Pancreas (tissue), 10 donors: ENCODE results near the gene SLC6A19. TPM values are rescaled to one million over a fixed set of nuclear protein-coding genes. Genes with fewer than 3 reads are reported as not detected.

Experiments used
- ATAC-seq, 4 donors: fragments of 200-7000 bp; cut with Tn5 transposase; one replicate each; pipeline versions ENCODE4 v1.8.0 to v1.9.1; 2020; ENCODE audit warnings: mild to moderate bottlenecking in 4 of 4, moderate library complexity in 4 of 4
- DNase-seq, 6 donors: peaks; one replicate each; pipeline ENCODE4 v3.0.0-alpha.2; 2020
- FAIRE-seq: peaks from 2 replicates; lab custom pipeline; 2012; peaks lifted over from hg19 to GRCh38; lab: Jason Lieb, UNC
- H3K27ac ChIP-seq, 4 donors: fragments of 200-600 bp; sonication (generic); 1 replicate in 3 of 4; 2 replicates in 1 of 4; pipeline versions ENCODE4 v1.5.0 to v1.8.0; 2020
- H3K27me3 ChIP-seq, 4 donors: fragments of 200-600 bp; one replicate each; pipeline ENCODE4 v1.8.0; 2021
- H3K36me3 ChIP-seq, 3 donors: fragments of 200-600 bp; sonication (generic) in 1 of 3; one replicate each; pipeline versions ENCODE4 v1.5.0 to v1.8.0; 2020 to 2021
- H3K4me1 ChIP-seq, 3 donors: fragments of 200-600 bp; one replicate each; pipeline ENCODE4 v1.8.0; 2021
- H3K4me3 ChIP-seq, 4 donors: fragments of 200-600 bp; sonication (generic) in 2 of 4; one replicate each; pipeline versions ENCODE4 v1.5.0 to v1.8.0; 2020 to 2021
- H3K9me3 ChIP-seq, 4 donors: fragments of 200-600 bp; one replicate each; pipeline ENCODE4 v1.8.0; 2021
- WGBS, 2 donors: extraction: QIAGEN DNeasy Blood & Tissue Kit; methylation state at CpG; one replicate each; pipeline ENCODE4 v1.1.7; 2013; 5-methylcytosine and 5-hydroxymethylcytosine counted together
- intact Hi-C, 3 donors: fragments of 100-400 bp; cut with DNase I; formaldehyde crosslinking; loops; one replicate each; pipeline versions ENCODE4 v1.11.1 to v1.14.2; 2022
- polyA plus RNA-seq, 2 donors: library from polyadenylated mRNA; stranded (reverse); fragments of 200-250 nt; gene quantifications; one replicate each; pipeline ENCODE4 v1.2.3, GENCODE V29; 2013
- total RNA-seq, 6 donors: library from RNA; stranded (reverse); fragmentation: NEBNext Ultra II Directional in 4 of 6; extraction: Animal tissue kit (Norgen Biotek cat#: 25700) in 4 of 6; gene quantifications; one replicate each; pipeline versions ENCODE4 v1.2.1 to v1.2.4, GENCODE V29; 2021 to 2023
- TF ChIP-seq, protein P1 (sequence below), 4 donors: fragments of 200-600 bp; sonication (generic) in 3 of 4; IDR thresholded peaks; one replicate each; pipeline versions ENCODE4 v1.5.0 to v1.8.0; 2021; ENCODE audit warnings: antibody characterized with exemption in 4 of 4
- donor health status: healthy with polysubstance abuse.
- donor health status: DM: no; HTN: no; CAD: no; lungs with moderate emphysema.
- donor health status: DM: no; HTN: no; CAD: no.
- donor health status: control.
- donor health status: control.
- donor health status: Bipolar disorder and iron deficiency.
- donor health status: DM: yes; HTN: yes; CAD: no.
- donor health status: DM: no; HTN: no; CAD: no.
- donor health status: DM: no; HTN: no; CAD: no.
- donor health status: DM: yes; HTN: yes; CAD: no.

The SLC6A19 gene
- total and polyA plus RNA-seq, 8 donors: 0.08 to 3.9 (median 0.29) TPM

DNA sequence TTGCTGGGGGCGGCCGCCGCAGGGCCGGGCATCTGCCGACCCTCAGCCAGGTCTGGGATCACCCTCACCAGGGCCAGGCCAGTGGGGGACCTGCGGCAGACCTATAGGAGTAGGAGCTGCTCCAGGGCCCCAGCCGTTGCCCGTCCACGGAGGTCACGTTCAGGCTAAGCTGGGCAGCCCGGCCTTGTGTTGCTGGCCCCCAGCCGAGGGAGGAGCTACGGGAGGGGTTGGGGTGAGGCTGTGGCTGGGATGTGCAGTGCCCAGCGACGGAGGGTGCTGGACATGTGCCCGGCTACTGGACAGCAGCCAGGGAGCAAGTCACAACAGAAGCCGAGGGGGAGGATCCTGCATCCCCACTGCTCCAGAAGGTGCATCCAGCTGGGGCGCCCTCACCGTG lies 39.6 kb upstream of the SLC6A19 start:
- Histone ChIP-seq H3K9me3 (no peaks in the 10 kb centered on the region), H3K4me1 (no peaks in the 10 kb centered on the region), H3K27me3 (no peaks in the 10 kb centered on the region), H3K36me3 (no peaks in the 10 kb centered on the region), H3K4me3 (no peak overlapping the region), H3K27ac (peak overlapping the region; percentile 80 to 87 (median 85))
- WGBS, 2 donors: 21 to 43% methylated on average over 18 to 19 of the region's 19 CpGs
- FAIRE-seq (no peak), DNase-seq (peak; percentile 64 to 93 (median 84)), ATAC-seq (peak; percentile 79 to 86 (median 84))
- TF ChIP-seq, protein P1, sequence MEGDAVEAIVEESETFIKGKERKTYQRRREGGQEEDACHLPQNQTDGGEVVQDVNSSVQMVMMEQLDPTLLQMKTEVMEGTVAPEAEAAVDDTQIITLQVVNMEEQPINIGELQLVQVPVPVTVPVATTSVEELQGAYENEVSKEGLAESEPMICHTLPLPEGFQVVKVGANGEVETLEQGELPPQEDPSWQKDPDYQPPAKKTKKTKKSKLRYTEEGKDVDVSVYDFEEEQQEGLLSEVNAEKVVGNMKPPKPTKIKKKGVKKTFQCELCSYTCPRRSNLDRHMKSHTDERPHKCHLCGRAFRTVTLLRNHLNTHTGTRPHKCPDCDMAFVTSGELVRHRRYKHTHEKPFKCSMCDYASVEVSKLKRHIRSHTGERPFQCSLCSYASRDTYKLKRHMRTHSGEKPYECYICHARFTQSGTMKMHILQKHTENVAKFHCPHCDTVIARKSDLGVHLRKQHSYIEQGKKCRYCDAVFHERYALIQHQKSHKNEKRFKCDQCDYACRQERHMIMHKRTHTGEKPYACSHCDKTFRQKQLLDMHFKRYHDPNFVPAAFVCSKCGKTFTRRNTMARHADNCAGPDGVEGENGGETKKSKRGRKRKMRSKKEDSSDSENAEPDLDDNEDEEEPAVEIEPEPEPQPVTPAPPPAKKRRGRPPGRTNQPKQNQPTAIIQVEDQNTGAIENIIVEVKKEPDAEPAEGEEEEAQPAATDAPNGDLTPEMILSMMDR (IDR thresholded peaks at IDR 0.05): no peak
- intact Hi-C loops: loop anchor here in 1 of 3 donors (10.0 kb wide), 1 partner anchor 483 kb away; no protein-coding TSS in a partner anchor

GRCh38 chr5:1162276-1162675 lies 39.1 kb upstream of the SLC6A19 start:
- Histone ChIP-seq H3K27me3 (no peaks in the 10 kb centered on the region), H3K4me1 (no peaks in the 10 kb centered on the region), H3K9me3 (no peaks in the 10 kb centered on the region), H3K36me3 (no peaks in the 10 kb centered on the region), H3K4me3 (no peak overlapping the region), H3K27ac (peak overlapping the region in 2 of 4 donors; percentile 80 to 87)
- TF ChIP-seq, protein P1 (IDR thresholded peaks at IDR 0.05): no peak
- intact Hi-C loops: loop anchor here in 1 of 3 donors (10.0 kb wide), 1 partner anchor 483 kb away; no protein-coding TSS in a partner anchor
- no peak for ATAC-seq
- 60 to 78% methylated on average over 17 of the region's 17 CpGs for WGBS, 2 donors
- DNase-seq: peak in 1 of 6 donors; percentile 66
- FAIRE-seq: no peak

DNA sequence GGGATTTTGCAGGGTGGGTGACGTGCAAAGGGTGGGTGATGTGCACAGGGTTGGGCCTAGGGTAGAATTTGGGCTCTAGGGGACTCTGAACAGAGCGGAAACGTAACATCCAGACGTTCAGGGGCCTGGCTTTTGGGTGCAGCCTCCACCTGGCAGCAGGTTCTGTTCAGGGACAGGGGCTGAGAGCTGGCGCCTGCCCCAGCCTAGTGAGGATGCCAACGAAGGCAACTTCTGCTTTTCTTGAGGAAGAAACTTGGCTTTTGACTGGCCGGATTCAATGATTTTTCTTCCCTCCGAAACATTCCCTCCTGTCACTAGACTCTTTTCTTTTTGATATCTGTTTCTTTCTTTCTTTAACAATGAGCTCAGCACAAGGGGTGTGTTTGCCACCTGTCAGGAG lies 38.6 kb upstream of the SLC6A19 start:
- Histone ChIP-seq H3K27ac (no peak overlapping the region), H3K9me3 (no peaks in the 10 kb centered on the region), H3K36me3 (no peaks in the 10 kb centered on the region), H3K4me1 (peaks cover 0 to under 1% (median under 1%) of the 10 kb centered on the region in 3 donors), H3K27me3 (no peaks in the 10 kb centered on the region), H3K4me3 (no peak overlapping the region)
- TF ChIP-seq, protein P1 (IDR thresholded peaks at IDR 0.05): no peak
- peak in 1 of 6 donors; percentile 38 for DNase-seq
- FAIRE-seq: no peak
- 69 to 77% methylated on average over 8 of the region's 8 CpGs for WGBS, 2 donors
- ATAC-seq: no peak
- intact Hi-C loops: loop anchor here in 1 of 3 donors (10.0 kb wide), 1 partner anchor 482 kb away; no protein-coding TSS in a partner anchor

DNA sequence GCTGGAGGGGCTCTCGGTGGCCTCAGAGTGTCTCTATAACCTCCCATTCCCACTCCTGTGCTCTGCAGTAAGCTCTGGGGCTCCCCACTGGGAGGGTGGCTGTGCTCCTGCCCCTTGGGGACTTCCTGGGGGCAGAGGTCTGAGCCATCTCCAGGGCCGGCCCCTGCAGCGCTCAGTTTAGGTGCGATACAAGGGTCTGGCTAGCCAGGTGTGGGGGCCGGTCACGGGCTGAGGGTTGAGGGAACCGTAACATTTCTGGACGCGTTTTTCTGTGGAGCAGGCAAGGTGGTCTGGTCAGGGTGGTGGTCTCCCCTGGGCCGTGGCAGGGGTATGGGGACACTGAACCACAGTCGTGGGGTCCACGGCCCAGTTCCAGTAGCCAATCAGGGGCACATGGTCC lies 38.0 kb upstream of the SLC6A19 start:
- WGBS, 2 donors: 78 to 88% methylated on average over 12 of the region's 12 CpGs
- TF ChIP-seq, protein P1 (IDR thresholded peaks at IDR 0.05): no peak
- DNase-seq: peak in 1 of 6 donors; percentile 54

GRCh38 chr5:1163879-1164278 lies 37.5 kb upstream of the SLC6A19 start:
- 73 to 84% methylated on average over 14 of the region's 14 CpGs for WGBS, 2 donors
- TF ChIP-seq, protein P1 (IDR thresholded peaks at IDR 0.05): no peak
- Histone ChIP-seq H3K36me3 (no peaks in the 10 kb centered on the region), H3K27me3 (no peaks in the 10 kb centered on the region), H3K4me3 (no peak overlapping the region), H3K4me1 (peaks cover 0 to 8% (median 4%) of the 10 kb centered on the region in 3 donors), H3K27ac (no peak overlapping the region), H3K9me3 (no peaks in the 10 kb centered on the region)
- ATAC-seq (no peak), DNase-seq (peak in 1 of 6 donors; percentile 71), FAIRE-seq (no peak)
- intact Hi-C loops: loop anchor here in 1 of 3 donors (10.0 kb wide), 1 partner anchor 481 kb away; no protein-coding TSS in a partner anchor

More for the DNA sequence above, 38.0 kb upstream of the SLC6A19 start:
- H3K27me3 ChIP-seq: no peaks in the 10 kb centered on the region
- intact Hi-C loops: loop anchor here in 1 of 3 donors (10.0 kb wide), 1 partner anchor 481 kb away; no protein-coding TSS in a partner anchor
- H3K36me3 ChIP-seq: no peaks in the 10 kb centered on the region
- H3K4me3 ChIP-seq: no peak overlapping the region
- H3K9me3 ChIP-seq: no peaks in the 10 kb centered on the region
- no peak overlapping the region for H3K27ac ChIP-seq
- peaks cover 0 to 7% (median 4%) of the 10 kb centered on the region in 3 donors for H3K4me1 ChIP-seq
- ATAC-seq (no peak), FAIRE-seq (no peak)
